Brain microvascular endothelial cell (primary cell): ENCODE measurements around the gene PJVK.

Experiments used
- DNase-seq: peaks from one replicate; pipeline ENCODE4 v3.0.0-alpha.2; 2020
- H3K27ac ChIP-seq: fragments of 250-450 bp; sonication (Bioruptor Pico); 2 replicates; pipeline ENCODE4 v1.5.1; 2020; ENCODE audit warnings: mild to moderate bottlenecking, moderate library complexity
- H3K27me3 ChIP-seq: fragments of 250-450 bp; sonication (Bioruptor Pico); replicated peaks from 2 replicates; pipeline ENCODE4 v1.5.1; 2020; ENCODE audit warnings: mild to moderate bottlenecking
- H3K36me3 ChIP-seq: fragments of 250-450 bp; sonication (Bioruptor Pico); replicated peaks from 2 replicates; pipeline ENCODE4 v1.5.1; 2020; ENCODE audit warnings: mild to moderate bottlenecking
- H3K4me3 ChIP-seq: 2 replicates; pipeline ENCODE4 v1.5.1; 2011; ENCODE audit warnings: low read depth, mild to moderate bottlenecking, control low read depth, low read length, moderate library complexity
- CTCF ChIP-seq: IDR thresholded peaks from 2 replicates; pipeline ENCODE4 v1.5.1; 2011; ENCODE audit warnings: low read depth, mild to moderate bottlenecking, moderate library complexity, low read length, control low read depth, inconsistent platforms; ENCODE audit errors: missing control alignments
- in situ Hi-C: cut with HindIII; loops from 2 replicates; pipeline ENCODE4 v1.10.0; 2017; ENCODE audit warnings: low sequenced_read_pairs, low pct_ligation_motif_present

The PJVK gene

GRCh38 chr2:178491612-178492011, 40.4 kb downstream of the PJVK start:
- no peak for DNase-seq
- TF ChIP-seq CTCF, result no peak
- Histone ChIP-seq H3K27me3 (no peaks in the 10 kb centered on the region), H3K4me3 (no peak overlapping the region), H3K36me3 (peaks cover 32% of the 10 kb centered on the region), H3K27ac (no peak overlapping the region)
- in situ Hi-C loops, result no loop called here

- in situ Hi-C loops, result no loop called here
- H3K36me3 ChIP-seq, result peaks cover 47% of the 10 kb centered on the region
These were observed 44.9 kb downstream of the PJVK start for GRCh38 chr2:178496049-178496448.

GRCh38 chr2:178498137-178498536, 47.0 kb downstream of the PJVK start:
- Histone ChIP-seq H3K27ac (no peak overlapping the region), H3K4me3 (no peak overlapping the region), H3K27me3 (no peaks in the 10 kb centered on the region), H3K36me3 (peaks cover 53% of the 10 kb centered on the region)
- TF ChIP-seq CTCF, result no peak
- no peak for DNase-seq
- in situ Hi-C loops, result no loop called here

More at GRCh38 chr2:178496049-178496448, 44.9 kb downstream of the PJVK start:
- TF ChIP-seq CTCF, result no peak
- H3K27ac ChIP-seq, result no peak overlapping the region
- DNase-seq, result no peak
- no peaks in the 10 kb centered on the region for H3K27me3 ChIP-seq
- no peak overlapping the region for H3K4me3 ChIP-seq

- no peak for DNase-seq
- Histone ChIP-seq H3K36me3 (peaks cover 45% of the 10 kb centered on the region), H3K27me3 (no peaks in the 10 kb centered on the region), H3K27ac (no peak overlapping the region), H3K4me3 (no peak overlapping the region)
- in situ Hi-C loops, result no loop called here
- no peak for TF ChIP-seq CTCF
These were observed 48.5 kb downstream of the PJVK start for GRCh38 chr2:178499640-178500039.

GRCh38 chr2:178502751-178503150, 51.6 kb downstream of the PJVK start:
- in situ Hi-C loops, result no loop called here
- no peak overlapping the region for H3K4me3 ChIP-seq
- H3K36me3 ChIP-seq, result peaks cover 34% of the 10 kb centered on the region
- no peak overlapping the region for H3K27ac ChIP-seq
- H3K27me3 ChIP-seq, result no peaks in the 10 kb centered on the region
- no peak for DNase-seq
- no peak for TF ChIP-seq CTCF

GRCh38 chr2:178506101-178506500, 54.9 kb downstream of the PJVK start:
- no peak overlapping the region for H3K27ac ChIP-seq
- peaks cover 17% of the 10 kb centered on the region for H3K36me3 ChIP-seq

More at GRCh38 chr2:178506101-178506500, 54.9 kb downstream of the PJVK start:
- TF ChIP-seq CTCF, result no peak
- in situ Hi-C loops, result no loop called here
- Histone ChIP-seq H3K4me3 (no peak overlapping the region), H3K27me3 (no peaks in the 10 kb centered on the region)
- no peak for DNase-seq
